Keratinocyte (primary cell): ENCODE data around the gene DDX49. TPM values are rescaled to one million over a fixed set of nuclear protein-coding genes. Genes with fewer than 3 reads are reported as not detected.

Experiments used
- DNase-seq: peaks from one replicate; pipeline ENCODE4 v3.0.0-alpha.2; 2011; ENCODE audit warnings: low read depth, missing footprints, low spot score
- FAIRE-seq: peaks from 2 replicates; lab custom pipeline; 2011; peaks lifted over from hg19 to GRCh38; lab: Jason Lieb, UNC
- H2AFZ ChIP-seq: 2 replicates; pipeline ENCODE4 v1.6.0; 2012; ENCODE audit warnings: low read length, control low read depth, inconsistent platforms; ENCODE audit not compliant: control insufficient read depth
- H3K27ac ChIP-seq: 2 replicates; pipeline ENCODE4 v1.5.1; 2011; ENCODE audit warnings: low read length; ENCODE audit not compliant: control insufficient read depth, insufficient read depth
- H3K27me3 ChIP-seq: 3 replicates; pipeline ENCODE4 v1.6.0; 2011; ENCODE audit warnings: low read length; ENCODE audit not compliant: control insufficient read depth, insufficient read depth; ENCODE audit errors: extremely low read depth
- H3K36me3 ChIP-seq, 2 experiments: 2 replicates in 1 of 2; 3 replicates in 1 of 2; pipeline ENCODE4 v1.5.1; 2011; ENCODE audit warnings: low read length in 2 of 2, mild to moderate bottlenecking in 1 of 2; ENCODE audit not compliant: control insufficient read depth in 2 of 2, insufficient read depth in 2 of 2; ENCODE audit errors: extremely low read depth in 1 of 2
- H3K4me1 ChIP-seq: 3 replicates; pipeline ENCODE4 v1.5.1; 2011; ENCODE audit warnings: low read length; ENCODE audit not compliant: control insufficient read depth, insufficient read depth; ENCODE audit errors: extremely low read depth
- H3K4me2 ChIP-seq: 3 replicates; pipeline ENCODE4 v1.6.0; 2011; ENCODE audit warnings: low read depth, low read length; ENCODE audit not compliant: control insufficient read depth, insufficient read depth; ENCODE audit errors: extremely low read depth
- H3K4me3 ChIP-seq, 3 experiments: fragments of 200-600 bp in 1 of 3; sonication (generic) in 1 of 3; 2 replicates in 2 of 3; 3 replicates in 1 of 3; pipeline ENCODE4 v1.5.1; 2011 to 2016; ENCODE audit warnings: low read length in 3 of 3, mild to moderate bottlenecking in 3 of 3, control low read depth in 2 of 3, inconsistent platforms in 1 of 3, low read depth in 1 of 3, mixed read lengths in 1 of 3, mixed run types in 1 of 3, moderate library complexity in 1 of 3; ENCODE audit not compliant: control insufficient read depth in 2 of 3, insufficient read depth in 2 of 3; ENCODE audit errors: extremely low read depth in 1 of 3
- H3K79me2 ChIP-seq: 2 replicates; pipeline ENCODE4 v1.6.0; 2012; ENCODE audit warnings: low read length; ENCODE audit not compliant: control insufficient read depth, insufficient read depth
- H3K9ac ChIP-seq: 3 replicates; pipeline ENCODE4 v1.6.0; 2011; ENCODE audit warnings: low read length; ENCODE audit not compliant: control insufficient read depth, insufficient read depth; ENCODE audit errors: extremely low read depth
- H3K9me1 ChIP-seq: 3 replicates; pipeline ENCODE4 v1.6.0; 2011; ENCODE audit warnings: low read length; ENCODE audit not compliant: control insufficient read depth, insufficient read depth; ENCODE audit errors: extremely low read depth
- H3K9me3 ChIP-seq: 2 replicates; pipeline ENCODE4 v1.5.1; 2012; ENCODE audit warnings: low read depth, low read length; ENCODE audit not compliant: control insufficient read depth
- H4K20me1 ChIP-seq: 3 replicates; pipeline ENCODE4 v1.6.0; 2011; ENCODE audit warnings: low read length; ENCODE audit not compliant: control insufficient read depth, insufficient read depth; ENCODE audit errors: extremely low read depth
- CTCF ChIP-seq, 3 experiments: IDR thresholded peaks in 1 of 3; conservative IDR thresholded peaks in 1 of 3; optimal IDR thresholded peaks in 1 of 3; 2 replicates in 2 of 3; 3 replicates in 1 of 3; pipeline versions ENCODE3 to v1.5.1; 2011; ENCODE audit warnings: low read length in 3 of 3, mild to moderate bottlenecking in 3 of 3, moderate library complexity in 2 of 3, control low read depth in 1 of 3, inconsistent platforms in 1 of 3; ENCODE audit not compliant: insufficient read depth in 2 of 3; ENCODE audit errors: extremely low read depth in 1 of 3
- EZH2 ChIP-seq: IDR thresholded peaks from one replicate; pipeline ENCODE4 v1.6.1; 2012; ENCODE audit warnings: inconsistent platforms, mild to moderate bottlenecking, low read length, moderate library complexity
- dilution Hi-C: fragments of 300-500 bp; cut with MboI; formaldehyde crosslinking; loops from one replicate; pipeline ENCODE4 v1.7.0; 2020; ENCODE audit warnings: low sequenced_read_pairs; ENCODE audit not compliant: extremely low pct_ligation_motif_present
- polyA plus RNA-seq, 5 experiments: library from polyadenylated mRNA; depleted of rRNA in 3 of 5; stranded (reverse) in 3 of 5; stranded (forward) in 1 of 5; unstranded in 1 of 5; fragments of >200 nt; gene quantifications; 1 replicate in 1 of 5; 2 replicates in 3 of 5; 3 replicates in 1 of 5; pipeline versions ENCODE4 v1.2.1 to v1.2.3, GENCODE V29; 2011 to 2012; ENCODE audit warnings: missing spikeins in 2 of 5, low read depth in 1 of 5, low replicate concordance in 1 of 5

The DDX49 gene
- polyA plus RNA-seq, 1 donor (not counting 4 experiments of a cell fraction or from before 2014, with no cell fraction given), result 39.2 TPM

GRCh38 chr19:18879579-18880373 lies 39.7 kb upstream of the DDX49 start:
- H3K9me3 ChIP-seq, result no peaks in the 10 kb centered on the region
- H2AFZ ChIP-seq, result no peak overlapping the region
- no peak overlapping the region for H3K4me2 ChIP-seq
- H3K4me1 ChIP-seq, result no peaks in the 10 kb centered on the region
- H3K79me2 ChIP-seq, result no peaks in the 10 kb centered on the region
- H3K27ac ChIP-seq, result no peak overlapping the region
- H3K9ac ChIP-seq, result no peak overlapping the region
- no peaks in the 10 kb centered on the region for H3K9me1 ChIP-seq
- dilution Hi-C loops, result no loop called here
- H3K4me3 ChIP-seq, result no peak overlapping the region
- peaks cover 4% of the 10 kb centered on the region for H3K27me3 ChIP-seq
- no peaks in the 10 kb centered on the region for H4K20me1 ChIP-seq
- no peaks in the 10 kb centered on the region for H3K36me3 ChIP-seq
- DNase-seq, result peak; percentile 19
- no peak for FAIRE-seq
- TF ChIP-seq CTCF (optimal IDR thresholded peaks at IDR 0.05 in 1 of 3, IDR thresholded peaks at IDR 0.05 in 1 of 3, conservative IDR thresholded peaks at IDR 0.05 in 1 of 3; ENCODE audit: extremely low read depth in 1 of 3, insufficient read depth in 2 of 3, low read length in 3 of 3), result no peak
- TF ChIP-seq EZH2, result no peak

GRCh38 chr19:18881491-18881890 lies 38.0 kb upstream of the DDX49 start:
- no peaks in the 10 kb centered on the region for H3K4me1 ChIP-seq
- no peaks in the 10 kb centered on the region for H4K20me1 ChIP-seq
- no peak for TF ChIP-seq EZH2
- TF ChIP-seq CTCF (optimal IDR thresholded peaks at IDR 0.05 in 1 of 3, IDR thresholded peaks at IDR 0.05 in 1 of 3, conservative IDR thresholded peaks at IDR 0.05 in 1 of 3; ENCODE audit: extremely low read depth in 1 of 3, insufficient read depth in 2 of 3, low read length in 3 of 3), result no peak
- no peak overlapping the region for H3K4me3 ChIP-seq
- dilution Hi-C loops, result no loop called here
- H3K36me3 ChIP-seq, result no peaks in the 10 kb centered on the region
- H3K79me2 ChIP-seq, result no peaks in the 10 kb centered on the region
- H3K9me3 ChIP-seq, result no peaks in the 10 kb centered on the region
- no peak overlapping the region for H3K4me2 ChIP-seq
- no peak overlapping the region for H2AFZ ChIP-seq
- H3K9me1 ChIP-seq, result no peaks in the 10 kb centered on the region
- H3K9ac ChIP-seq, result no peak overlapping the region
- DNase-seq, result no peak
- no peak for FAIRE-seq
- H3K27me3 ChIP-seq, result peaks cover 4% of the 10 kb centered on the region
- no peak overlapping the region for H3K27ac ChIP-seq
